NCI-H526 treated with DMSO at 0.1 percent for 48 hours (cell line): Measurements from ENCODE around the gene TPPP3.

ENCODE experiments used
- DNase-seq: peaks from one replicate; lab custom pipeline; 2025; lab: John Stamatoyannopoulos, UW

The TPPP3 gene

DNA sequence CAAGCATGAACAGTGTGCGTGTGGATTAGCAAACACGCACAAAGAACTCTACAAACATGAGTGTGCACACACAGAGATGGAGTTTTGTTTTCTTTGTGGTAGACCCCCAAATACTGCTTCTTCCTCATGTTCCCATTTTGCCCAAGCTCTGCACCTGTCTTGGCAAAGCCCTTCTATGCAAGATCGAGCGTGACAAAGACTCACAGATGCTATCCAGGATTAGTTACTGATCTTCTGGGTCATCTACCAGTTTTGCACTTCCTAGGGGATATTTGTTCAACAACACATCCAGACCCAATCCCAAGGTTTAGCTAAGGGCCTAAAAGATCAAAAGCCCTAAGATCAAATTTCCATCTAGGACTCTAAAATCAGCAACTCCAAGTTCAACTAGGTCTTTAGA, 50.7 kb downstream of the TPPP3 start:
- no peak for DNase-seq

- no peak for DNase-seq
These were observed 52.0 kb downstream of the TPPP3 start for GRCh38 chr16:67341250-67341649.
